GM12878 (cell line): ENCODE data around the gene RTL3. TPM values are rescaled to one million over a fixed set of nuclear protein-coding genes. Genes with fewer than 3 reads are reported as not detected.

Experiments
- ATAC-seq: fragments of 200-7000 bp; cut with Tn5 transposase; 3 replicates; pipeline ENCODE4 v1.9.1; 2020; ENCODE audit warnings: mild to moderate bottlenecking, moderate library complexity
- BruUV-seq: library from RNA; stranded (reverse); fragments of 400-500 nt; replicated peaks from 2 replicates; lab custom pipeline; 2021; lab: Mats Ljungman, UMichigan
- CTCF ChIA-PET: fragments of 300-600 bp; sonication (Branson Sonifier 250); formaldehyde crosslinking; extraction: SDS; loops from one replicate; lab custom pipeline; 2021; ENCODE audit warnings: inconsistent platforms; lab: Yijun Ruan, JAX
- POLR2A ChIA-PET: fragments of 350-600 bp; formaldehyde crosslinking; extraction: SDS; loops from one replicate; lab custom pipeline; 2021; ENCODE audit warnings: inconsistent platforms; lab: Charles Lee
- RAD21 ChIA-PET: fragments of 300-600 bp; sonication (Branson Sonifier 250); formaldehyde crosslinking; loops from one replicate; lab custom pipeline; 2023; ENCODE audit warnings: antibody characterized with exemption; ENCODE audit not compliant: unreplicated experiment; lab: Charles Lee
- SMC1A ChIA-PET: fragments of 300-600 bp; sonication (Branson Sonifier 250); formaldehyde crosslinking; loops from one replicate; lab custom pipeline; 2023; ENCODE audit not compliant: unreplicated experiment, uncharacterized antibody; lab: Charles Lee
- DNase-seq: peaks from one replicate; pipeline ENCODE4 v3.0.0-alpha.2; 2011; ENCODE audit warnings: low read depth, low spot score
- FAIRE-seq: peaks from 3 replicates; lab custom pipeline; 2011; peaks lifted over from hg19 to GRCh38; lab: Jason Lieb, UNC
- H2AFZ ChIP-seq: 2 replicates; pipeline ENCODE4 v1.6.0; 2011; ENCODE audit warnings: low read depth, low read length, control low read depth; ENCODE audit not compliant: control insufficient read depth
- H3K27ac ChIP-seq: 2 replicates; pipeline ENCODE4 v1.5.1; 2011; ENCODE audit warnings: control low read depth; ENCODE audit not compliant: control insufficient read depth, insufficient read depth
- H3K27me3 ChIP-seq, 2 experiments: replicated peaks in 1 of 2; 2 replicates each; pipeline versions ENCODE4 v1.6.0 to v1.6.1; 2011; ENCODE audit warnings: low read length in 1 of 2; ENCODE audit not compliant: control insufficient read depth in 2 of 2, insufficient read depth in 2 of 2
- H3K36me3 ChIP-seq, 2 experiments: 2 replicates each; pipeline ENCODE4 v1.5.1; 2011; ENCODE audit warnings: low read length in 1 of 2; ENCODE audit not compliant: control insufficient read depth in 2 of 2, insufficient read depth in 2 of 2
- H3K4me1 ChIP-seq: 2 replicates; pipeline ENCODE4 v1.6.1; 2011; ENCODE audit warnings: mild to moderate bottlenecking, low read length, moderate library complexity, mixed read lengths; ENCODE audit not compliant: control insufficient read depth, insufficient read depth
- H3K4me2 ChIP-seq: 2 replicates; pipeline ENCODE4 v1.6.0; 2011; ENCODE audit warnings: control low read depth; ENCODE audit not compliant: control insufficient read depth, insufficient read depth
- H3K4me3 ChIP-seq: fragments of 200-600 bp; sonication (generic); 2 replicates; pipeline ENCODE4 v1.5.1; 2016
- H3K79me2 ChIP-seq: 2 replicates; pipeline ENCODE4 v1.6.0; 2011; ENCODE audit warnings: low read length; ENCODE audit not compliant: control insufficient read depth, insufficient read depth
- H3K9ac ChIP-seq: 2 replicates; pipeline ENCODE4 v1.8.0; 2011; ENCODE audit warnings: low read length, control low read depth, mixed read lengths; ENCODE audit not compliant: control insufficient read depth, insufficient read depth
- H3K9me3 ChIP-seq: replicated peaks from 3 replicates; pipeline ENCODE4 v1.5.1; 2011; ENCODE audit warnings: mild to moderate bottlenecking, low read length; ENCODE audit not compliant: control insufficient read depth, insufficient read depth
- H4K20me1 ChIP-seq: 2 replicates; pipeline ENCODE4 v1.6.0; 2011; ENCODE audit not compliant: control insufficient read depth, insufficient read depth
- ASH2L ChIP-seq: fragments of 300-600, 200-600 bp; sonication (generic); IDR thresholded peaks from 2 replicates; pipeline ENCODE4 v1.6.1; 2017; ENCODE audit warnings: low read depth, mild to moderate bottlenecking, borderline replicate concordance
- ATF7 ChIP-seq: fragments of 450-650 bp; IDR thresholded peaks from 2 replicates; pipeline ENCODE4 v1.6.1; 2016; ENCODE audit warnings: low read depth, mild to moderate bottlenecking
- BMI1 ChIP-seq: fragments of 450-650 bp; IDR thresholded peaks from 2 replicates; pipeline ENCODE4 v1.6.1; 2016; ENCODE audit warnings: mild to moderate bottlenecking, moderate library complexity, borderline replicate concordance
- CEBPB ChIP-seq, 2 experiments: fragments of 150-350 bp in 1 of 2; IDR thresholded peaks; 2 replicates each; pipeline ENCODE4 v1.6.1; 2012 to 2014; ENCODE audit warnings: low read depth in 2 of 2, low read length in 2 of 2, borderline replicate concordance in 1 of 2, inconsistent platforms in 1 of 2
- CREM ChIP-seq: IDR thresholded peaks from 2 replicates; pipeline ENCODE4 v1.6.1; 2014; ENCODE audit warnings: antibody characterized with exemption, low read depth
- ETV6 ChIP-seq, 2 experiments: fragments of 450-650 bp in 1 of 2; IDR thresholded peaks in 1 of 2; conservative IDR thresholded peaks in 1 of 2; 2 replicates each; pipeline ENCODE4 v1.6.1; 2014; ENCODE audit warnings: antibody characterized with exemption in 1 of 2, borderline replicate concordance in 1 of 2, low read depth in 1 of 2, mild to moderate bottlenecking in 1 of 2, moderate library complexity in 1 of 2
- IKZF1 ChIP-seq: fragments of 450-650 bp; conservative IDR thresholded peaks from 2 replicates; pipeline ENCODE4 v1.6.1; 2017; ENCODE audit warnings: antibody characterized with exemption, mild to moderate bottlenecking
- JUNB ChIP-seq: IDR thresholded peaks from 2 replicates; pipeline ENCODE4 v1.6.1; 2016; ENCODE audit warnings: antibody characterized with exemption, mild to moderate bottlenecking
- NKRF ChIP-seq: fragments of 450-650 bp; conservative IDR thresholded peaks from 2 replicates; pipeline ENCODE4 v1.6.1; 2017; ENCODE audit warnings: mild to moderate bottlenecking, moderate library complexity
- PAX8 ChIP-seq: fragments of 450-650 bp; IDR thresholded peaks from 2 replicates; pipeline ENCODE4 v1.6.1; 2017; ENCODE audit warnings: mild to moderate bottlenecking, moderate library complexity
- PML ChIP-seq: IDR thresholded peaks from 2 replicates; pipeline ENCODE4 v1.6.1; 2012; ENCODE audit warnings: low read length, inconsistent platforms
- RAD51 ChIP-seq: fragments of 450-650 bp; IDR thresholded peaks from 2 replicates; pipeline ENCODE4 v1.6.1; 2016; ENCODE audit warnings: moderate library complexity, mild to moderate bottlenecking, inconsistent platforms
- SIN3A ChIP-seq: IDR thresholded peaks from 2 replicates; pipeline ENCODE4 v1.6.1; 2012; ENCODE audit warnings: low read depth, low read length, improper control_type of control experiment
- SP1 ChIP-seq: IDR thresholded peaks from one replicate; pipeline ENCODE4 v1.6.1; 2011; ENCODE audit warnings: low read depth, low read length
- TAF1 ChIP-seq: IDR thresholded peaks from 2 replicates; pipeline ENCODE4 v1.6.1; 2011; ENCODE audit warnings: mild to moderate bottlenecking, low read depth, low read length, borderline replicate concordance
- TCF12 ChIP-seq: IDR thresholded peaks from 2 replicates; pipeline ENCODE4 v1.6.1; 2011; ENCODE audit warnings: low read depth, mild to moderate bottlenecking, low read length
- WRNIP1 ChIP-seq: IDR thresholded peaks from 2 replicates; pipeline ENCODE4 v1.6.1; 2011; ENCODE audit warnings: low read depth, low read length, improper control_type of control experiment, borderline replicate concordance
- ZNF687 ChIP-seq: fragments of 450-650 bp; IDR thresholded peaks from 2 replicates; pipeline ENCODE4 v1.6.1; 2017; ENCODE audit warnings: mild to moderate bottlenecking, moderate library complexity
- WGBS: methylation state at CpG from one replicate; pipeline ENCODE4 v1.1.6; 2016; ENCODE audit warnings: low lambda C conversion rate; ENCODE audit not compliant: insufficient replicate concordance, insufficient coverage; ENCODE audit errors: missing lambda C conversion rate; 5-methylcytosine and 5-hydroxymethylcytosine counted together
- in situ Hi-C: fragments of 300-500 bp; cut with MboI; formaldehyde crosslinking; loops from 9 replicates; pipeline ENCODE4 v1.14.3; 2018; ENCODE audit warnings: mixed read lengths
- intact Hi-C: fragments of 100-400 bp; cut with micrococcal nuclease; formaldehyde crosslinking; loops from one replicate; pipeline ENCODE4 v1.14.2; 2022; ENCODE audit not compliant: unreplicated experiment
- polyA plus RNA-seq, 11 experiments: library from polyadenylated mRNA; depleted of rRNA in 4 of 11; unstranded in 6 of 11; stranded (reverse) in 5 of 11; fragments of >200 nt; fragmentation: Nextera tagmentation in 4 of 11; fragmentation: Illumina TruSeq in 1 of 11; extraction: Ambion mirVana in 4 of 11; extraction: Trizol in 1 of 11; gene quantifications; 1 replicate in 1 of 11; 2 replicates in 10 of 11; pipeline versions ENCODE4 v1.2.1 to v1.2.3, GENCODE V29; 2011 to 2016; ENCODE audit warnings: inconsistent platforms in 2 of 11, missing spikeins in 2 of 11, low read depth in 1 of 11
- total RNA-seq, 4 experiments: library from RNA; depleted of rRNA in 3 of 4; stranded (reverse); fragments of >200 nt in 3 of 4; fragmentation: Illumina TruSeq in 1 of 4; extraction: Trizol in 1 of 4; gene quantifications; 2 replicates each; pipeline versions ENCODE4 v1.2.1 to v1.2.3, GENCODE V29; 2013 to 2021

RTL3 gene
- total and polyA plus RNA-seq, 10 of the 15 experiments (the other 5 are each of a cell fraction or from before 2014, with no cell fraction given), result 0.09 to 1.5 (median 0.27) TPM; not detected in 1

GRCh38 chrX:78661836-78662235 is 2.7 kb upstream of the RTL3 start:
- no TSS peak for BruUV-seq
- Histone ChIP-seq H3K27me3 (no peaks in the 10 kb centered on the region), H3K79me2 (no peaks in the 10 kb centered on the region), H3K4me1 (0 out of 2 replicates have a peak, but pooled peaks cover 3% of the 10 kb centered on the region), H3K27ac (no peak overlapping the region), H3K4me3 (no peak overlapping the region)
- ChIA-PET CTCF (interaction anchor here (0.6 to 1.6 kb wide), 2 partner anchors 21 to 262 kb away, joined by 3 to 4 read pairs; no protein-coding TSS in a partner anchor), RAD21 (no interaction called here), POLR2A (no interaction called here), SMC1A (interaction anchor here (0.7 kb wide), 1 partner anchor 47 kb away, joined by 4 read pairs; no protein-coding TSS in a partner anchor)
- in situ Hi-C loops, result no loop called here
- WGBS, result 84% methylated on average over 3 of the region's 3 CpGs
- intact Hi-C loops, result no loop called here
- FAIRE-seq, result no peak
- TF ChIP-seq ASH2L (no peak), SP1 (no peak), WRNIP1 (no peak), RAD51 (no peak), TCF12 (no peak), JUNB (no peak), CREM (no peak), PML (no peak), NKRF (no peak), IKZF1 (no peak), PAX8 (no peak), CEBPB (IDR thresholded peaks at IDR 0.05; ENCODE audit: borderline replicate concordance in 1 of 2, low read depth in 2 of 2, low read length in 2 of 2) (no peak), TAF1 (no peak), BMI1 (no peak), ZNF687 (no peak), ETV6 (conservative IDR thresholded peaks at IDR 0.05 in 1 of 2, IDR thresholded peaks at IDR 0.05 in 1 of 2; ENCODE audit: borderline replicate concordance in 1 of 2, low read depth in 1 of 2) (no peak), SIN3A (no peak), ATF7 (no peak)
- TF ChIP-seq, all 136 proteins: peak for 0
- Histone ChIP-seq H3K4me2 (no peak overlapping the region), H3K9ac (no peak overlapping the region), H3K9me3 (no peaks in the 10 kb centered on the region; the same call in 2 of the 3 replicates), H2AFZ (no peak overlapping the region), H3K36me3 (no peaks in the 10 kb centered on the region), H4K20me1 (no peaks in the 10 kb centered on the region)
- DNase-seq (no peak), ATAC-seq (no peak)
